Measurements from ENCODE around the gene DENND4C. TPM values are rescaled to one million over a fixed set of nuclear protein-coding genes. Genes with fewer than 3 reads are reported as not detected.

The DENND4C gene
- polyA plus RNA-seq, 1 donor, result 43.9 TPM

DNA sequence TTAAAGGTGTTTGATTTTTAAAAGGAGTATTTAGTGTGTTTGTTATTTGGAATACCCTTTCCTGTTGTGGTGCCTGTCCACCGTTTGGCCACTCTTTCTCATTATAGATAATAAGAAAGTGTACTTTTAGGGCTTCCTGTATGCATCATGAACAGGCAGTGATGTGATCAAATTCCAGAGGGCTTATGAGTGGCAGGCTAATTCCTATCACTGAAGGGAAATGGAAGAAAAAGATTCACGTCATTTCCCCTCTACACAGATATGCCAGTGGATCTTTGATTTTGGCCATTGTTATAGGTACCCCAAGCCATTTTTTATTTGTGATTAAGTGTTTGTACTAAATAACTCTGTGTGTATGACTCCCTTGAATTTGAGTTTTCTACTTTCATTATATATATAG, 112.5 kb downstream of the DENND4C start:
- DNase-seq, result no peak
- Histone ChIP-seq H3K36me3 (ENCODE audit: control insufficient read depth, insufficient read depth, low read length) (peaks cover 63% of the 10 kb centered on the region), H3K4me3 (ENCODE audit: low read length) (no peak overlapping the region), H3K4me1 (ENCODE audit: control insufficient read depth, insufficient read depth, low read length) (no peaks in the 10 kb centered on the region), H3K27me3 (ENCODE audit: control insufficient read depth, insufficient read depth, low read length) (no peaks in the 10 kb centered on the region), H3K27ac (ENCODE audit: low read length) (no peak overlapping the region), H3K9me3 (ENCODE audit: control insufficient read depth, low read depth, low read length) (no peaks in the 10 kb centered on the region)
- WGBS (ENCODE audit: insufficient coverage, low lambda C conversion rate), result no CpG with 5 or more reads among the region's 2 CpGs

DNA sequence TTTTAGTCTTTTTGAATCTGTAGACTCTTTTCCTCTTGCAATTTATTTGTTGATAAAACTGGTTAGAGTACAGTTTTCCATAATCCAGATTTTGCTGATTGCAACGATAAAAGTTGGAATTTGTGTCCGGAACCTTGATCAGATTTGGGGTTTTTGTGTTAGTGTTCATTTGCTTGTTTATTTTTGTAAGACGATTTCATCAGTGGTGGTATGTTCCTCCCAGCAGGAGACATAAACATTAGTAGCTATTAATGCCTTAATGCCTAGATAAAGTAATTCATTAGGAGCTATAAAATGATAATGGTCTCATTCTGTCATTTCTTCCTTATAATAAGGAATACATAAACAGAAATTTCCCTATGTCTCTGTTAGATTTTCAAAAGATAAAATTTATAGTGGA, 128.2 kb downstream of the DENND4C start:
- Histone ChIP-seq H3K4me1 (ENCODE audit: control insufficient read depth, insufficient read depth, low read length) (no peaks in the 10 kb centered on the region), H3K36me3 (ENCODE audit: control insufficient read depth, insufficient read depth, low read length) (peaks cover 52% of the 10 kb centered on the region), H3K4me3 (ENCODE audit: low read length) (no peak overlapping the region), H3K27me3 (ENCODE audit: control insufficient read depth, insufficient read depth, low read length) (no peaks in the 10 kb centered on the region), H3K9me3 (ENCODE audit: control insufficient read depth, low read depth, low read length) (no peaks in the 10 kb centered on the region), H3K27ac (ENCODE audit: low read length) (no peak overlapping the region)
- no CpG with 5 or more reads among the region's 3 CpGs for WGBS (ENCODE audit: insufficient coverage, low lambda C conversion rate)
- DNase-seq, result no peak

GRCh38 chr9:19369107-19369506, 138.6 kb downstream of the DENND4C start:
- Histone ChIP-seq H3K27me3 (ENCODE audit: control insufficient read depth, insufficient read depth, low read length) (no peaks in the 10 kb centered on the region), H3K36me3 (ENCODE audit: control insufficient read depth, insufficient read depth, low read length) (peaks cover 49% of the 10 kb centered on the region), H3K4me3 (ENCODE audit: low read length) (no peak overlapping the region), H3K9me3 (ENCODE audit: control insufficient read depth, low read depth, low read length) (no peaks in the 10 kb centered on the region), H3K4me1 (ENCODE audit: control insufficient read depth, insufficient read depth, low read length) (no peaks in the 10 kb centered on the region), H3K27ac (ENCODE audit: low read length) (no peak overlapping the region)
- DNase-seq, result no peak
- no CpG with 5 or more reads among the region's 2 CpGs for WGBS (ENCODE audit: insufficient coverage, low lambda C conversion rate)

- H3K4me1 ChIP-seq (ENCODE audit: control insufficient read depth, insufficient read depth, low read length), result no peaks in the 10 kb centered on the region
- H3K4me3 ChIP-seq (ENCODE audit: low read length), result no peak overlapping the region
- 100% methylated on average over 2 of the region's 5 CpGs for WGBS (ENCODE audit: insufficient coverage, low lambda C conversion rate)
- H3K27ac ChIP-seq (ENCODE audit: low read length), result no peak overlapping the region
- no peaks in the 10 kb centered on the region for H3K27me3 ChIP-seq (ENCODE audit: control insufficient read depth, insufficient read depth, low read length)
- H3K9me3 ChIP-seq (ENCODE audit: control insufficient read depth, low read depth, low read length), result no peaks in the 10 kb centered on the region
- peaks cover 60% of the 10 kb centered on the region for H3K36me3 ChIP-seq (ENCODE audit: control insufficient read depth, insufficient read depth, low read length)
- no peak for DNase-seq
Observed at GRCh38 chr9:19371942-19372341, 141.4 kb downstream of the DENND4C start.

DNA sequence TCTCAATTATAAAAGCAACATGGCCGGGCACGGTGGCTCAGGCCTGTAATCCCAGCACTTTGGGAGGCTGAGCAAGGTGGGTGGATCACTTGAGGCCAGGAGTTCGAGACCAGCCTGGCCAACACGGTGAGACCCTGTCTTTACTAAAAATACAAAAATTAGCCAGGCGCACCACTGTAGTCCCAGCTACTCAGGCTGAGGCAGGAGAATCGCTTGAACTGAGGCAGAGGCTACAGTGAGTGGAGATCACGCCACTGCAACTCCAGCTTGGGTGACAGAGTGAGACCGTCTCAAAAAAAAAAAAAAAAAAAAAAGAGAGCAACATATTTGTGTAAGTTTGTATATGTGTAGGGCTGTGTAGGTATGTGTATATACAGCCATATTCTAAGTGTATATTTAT, 142.1 kb downstream of the DENND4C start:
- no peaks in the 10 kb centered on the region for H3K27me3 ChIP-seq (ENCODE audit: control insufficient read depth, insufficient read depth, low read length)
- H3K27ac ChIP-seq (ENCODE audit: low read length), result no peak overlapping the region
- peaks cover 63% of the 10 kb centered on the region for H3K36me3 ChIP-seq (ENCODE audit: control insufficient read depth, insufficient read depth, low read length)
- H3K9me3 ChIP-seq (ENCODE audit: control insufficient read depth, low read depth, low read length), result no peaks in the 10 kb centered on the region
- WGBS (ENCODE audit: insufficient coverage, low lambda C conversion rate), result no CpG with 5 or more reads among the region's 8 CpGs
- DNase-seq, result no peak
- peaks cover under 1% of the 10 kb centered on the region for H3K4me1 ChIP-seq (ENCODE audit: control insufficient read depth, insufficient read depth, low read length)
- H3K4me3 ChIP-seq (ENCODE audit: low read length), result no peak overlapping the region

GRCh38 chr9:19373527-19373926, 143.0 kb downstream of the DENND4C start:
- Histone ChIP-seq H3K36me3 (ENCODE audit: control insufficient read depth, insufficient read depth, low read length) (peaks cover 69% of the 10 kb centered on the region), H3K27ac (ENCODE audit: low read length) (no peak overlapping the region), H3K4me3 (ENCODE audit: low read length) (no peak overlapping the region), H3K9me3 (ENCODE audit: control insufficient read depth, low read depth, low read length) (no peaks in the 10 kb centered on the region), H3K27me3 (ENCODE audit: control insufficient read depth, insufficient read depth, low read length) (no peaks in the 10 kb centered on the region), H3K4me1 (ENCODE audit: control insufficient read depth, insufficient read depth, low read length) (peaks cover 3% of the 10 kb centered on the region)
- DNase-seq, result no peak

GRCh38 chr9:19375538-19375937, 145.0 kb downstream of the DENND4C start:
- H3K36me3 ChIP-seq (ENCODE audit: control insufficient read depth, insufficient read depth, low read length), result peaks cover 61% of the 10 kb centered on the region
- no peak for DNase-seq
- H3K4me3 ChIP-seq (ENCODE audit: low read length), result no peak overlapping the region
- H3K9me3 ChIP-seq (ENCODE audit: control insufficient read depth, low read depth, low read length), result no peaks in the 10 kb centered on the region
- H3K27me3 ChIP-seq (ENCODE audit: control insufficient read depth, insufficient read depth, low read length), result no peaks in the 10 kb centered on the region
- no peak overlapping the region for H3K27ac ChIP-seq (ENCODE audit: low read length)
- H3K4me1 ChIP-seq (ENCODE audit: control insufficient read depth, insufficient read depth, low read length), result peaks cover 3% of the 10 kb centered on the region

DNA sequence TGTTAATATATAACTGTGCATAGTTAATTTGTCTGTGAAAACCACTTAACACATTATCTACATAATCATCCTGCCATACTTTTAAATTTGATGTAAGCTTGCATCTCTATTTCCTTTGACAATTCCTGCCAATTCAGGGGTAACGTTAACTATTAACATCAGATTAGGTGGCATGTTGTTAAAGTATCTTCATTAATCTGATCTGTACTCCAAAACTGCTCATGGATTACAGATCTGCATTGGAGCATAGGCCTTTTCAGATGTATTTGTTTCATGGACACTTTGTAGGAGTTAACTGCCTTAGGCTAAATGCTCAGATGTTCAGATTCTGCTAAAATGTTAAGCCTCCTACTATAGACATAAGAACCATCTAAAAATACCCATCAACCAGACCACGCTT, 146.4 kb downstream of the DENND4C start:
- WGBS (ENCODE audit: insufficient coverage, low lambda C conversion rate), result no CpG with 5 or more reads among the region's 2 CpGs
- H3K4me3 ChIP-seq (ENCODE audit: low read length), result no peak overlapping the region
- no peaks in the 10 kb centered on the region for H3K27me3 ChIP-seq (ENCODE audit: control insufficient read depth, insufficient read depth, low read length)
- peaks cover 3% of the 10 kb centered on the region for H3K4me1 ChIP-seq (ENCODE audit: control insufficient read depth, insufficient read depth, low read length)
- peaks cover 53% of the 10 kb centered on the region for H3K36me3 ChIP-seq (ENCODE audit: control insufficient read depth, insufficient read depth, low read length)
- H3K9me3 ChIP-seq (ENCODE audit: control insufficient read depth, low read depth, low read length), result no peaks in the 10 kb centered on the region
- no peak overlapping the region for H3K27ac ChIP-seq (ENCODE audit: low read length)
- DNase-seq, result no peak

GRCh38 chr9:19378164-19378563, 147.7 kb downstream of the DENND4C start:
- H3K27ac ChIP-seq (ENCODE audit: low read length), result no peak overlapping the region
- no peak for DNase-seq
- no CpG with 5 or more reads among the region's 4 CpGs for WGBS (ENCODE audit: insufficient coverage, low lambda C conversion rate)
- H3K27me3 ChIP-seq (ENCODE audit: control insufficient read depth, insufficient read depth, low read length), result no peaks in the 10 kb centered on the region
- peaks cover 46% of the 10 kb centered on the region for H3K36me3 ChIP-seq (ENCODE audit: control insufficient read depth, insufficient read depth, low read length)
- H3K4me3 ChIP-seq (ENCODE audit: low read length), result peak overlapping the region; percentile 62
- peaks cover 3% of the 10 kb centered on the region for H3K4me1 ChIP-seq (ENCODE audit: control insufficient read depth, insufficient read depth, low read length)
- no peaks in the 10 kb centered on the region for H3K9me3 ChIP-seq (ENCODE audit: control insufficient read depth, low read depth, low read length)

DNA sequence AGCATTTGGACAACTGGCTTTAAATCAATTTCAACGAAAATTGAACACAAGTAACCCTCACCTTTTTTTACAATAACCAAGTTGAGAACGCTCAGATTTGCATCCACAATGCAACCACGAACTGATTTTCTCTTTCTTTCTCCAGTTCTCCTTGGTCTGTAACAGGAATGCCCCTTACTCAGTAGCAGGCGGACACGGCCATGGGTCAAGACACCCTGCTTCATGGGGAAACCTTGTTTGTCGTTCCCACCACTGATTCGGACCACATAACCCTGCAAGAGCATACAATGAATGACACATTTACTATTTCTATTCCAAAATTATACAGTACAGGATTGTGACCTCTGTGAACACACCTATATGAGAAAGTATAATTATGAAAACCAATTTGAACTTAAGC, 148.2 kb downstream of the DENND4C start:
- Histone ChIP-seq H3K4me1 (ENCODE audit: control insufficient read depth, insufficient read depth, low read length) (peaks cover 3% of the 10 kb centered on the region), H3K27me3 (ENCODE audit: control insufficient read depth, insufficient read depth, low read length) (no peaks in the 10 kb centered on the region), H3K36me3 (ENCODE audit: control insufficient read depth, insufficient read depth, low read length) (peaks cover 46% of the 10 kb centered on the region), H3K27ac (ENCODE audit: low read length) (peak overlapping the region; percentile 72), H3K9me3 (ENCODE audit: control insufficient read depth, low read depth, low read length) (no peaks in the 10 kb centered on the region), H3K4me3 (ENCODE audit: low read length) (peak overlapping the region; percentile 62)
- whole genome bisulfite sequencing (ENCODE audit: insufficient coverage, low lambda C conversion rate), result no CpG with 5 or more reads among the region's 7 CpGs
- DNase-seq, result no peak

GRCh38 chr9:19379283-19379682, 148.8 kb downstream of the DENND4C start:
- no peak for DNase-seq
- Histone ChIP-seq H3K9me3 (ENCODE audit: control insufficient read depth, low read depth, low read length) (no peaks in the 10 kb centered on the region), H3K36me3 (ENCODE audit: control insufficient read depth, insufficient read depth, low read length) (peaks cover 45% of the 10 kb centered on the region), H3K27me3 (ENCODE audit: control insufficient read depth, insufficient read depth, low read length) (no peaks in the 10 kb centered on the region), H3K4me3 (ENCODE audit: low read length) (peak overlapping the region; percentile 62), H3K27ac (ENCODE audit: low read length) (peak overlapping the region; percentile 72), H3K4me1 (ENCODE audit: control insufficient read depth, insufficient read depth, low read length) (peaks cover 3% of the 10 kb centered on the region)
- WGBS (ENCODE audit: insufficient coverage, low lambda C conversion rate), result 8% methylated on average over 2 of the region's 12 CpGs

Measured in large intestine (tissue), 3 donors.